Fibroblast of the aortic adventitia (primary cell): Measurements from ENCODE around the gene TMEM62. TPM values are rescaled to one million over a fixed set of nuclear protein-coding genes. Genes with fewer than 3 reads are reported as not detected.
"Not testable (repeated sequence)": the region's sequence is repeated elsewhere in the genome, so short reads cannot be mapped to it uniquely, and the experiment has no call there.

ENCODE experiments used
- DNase-seq: peaks from one replicate; pipeline ENCODE4 v3.0.0-alpha.2; 2010; ENCODE audit warnings: low read depth
- H3K4me3 ChIP-seq: 2 replicates; pipeline ENCODE4 v1.5.1; 2011; ENCODE audit warnings: low read depth, mild to moderate bottlenecking, control low read depth, low read length, moderate library complexity
- total RNA-seq: library from RNA; depleted of rRNA; stranded (reverse); fragments of >200 nt; gene quantifications from 2 replicates; pipeline ENCODE4 v1.2.3, GENCODE V29; 2012; ENCODE audit warnings: low replicate concordance
- TF ChIP-seq, protein P1 (sequence below): IDR thresholded peaks from 2 replicates; pipeline ENCODE4 v1.5.1; 2011; ENCODE audit warnings: mild to moderate bottlenecking, low read length, control low read depth, inconsistent platforms; ENCODE audit not compliant: insufficient read depth

The TMEM62 gene
- total RNA-seq, 1 donor = 18.5 TPM

DNA sequence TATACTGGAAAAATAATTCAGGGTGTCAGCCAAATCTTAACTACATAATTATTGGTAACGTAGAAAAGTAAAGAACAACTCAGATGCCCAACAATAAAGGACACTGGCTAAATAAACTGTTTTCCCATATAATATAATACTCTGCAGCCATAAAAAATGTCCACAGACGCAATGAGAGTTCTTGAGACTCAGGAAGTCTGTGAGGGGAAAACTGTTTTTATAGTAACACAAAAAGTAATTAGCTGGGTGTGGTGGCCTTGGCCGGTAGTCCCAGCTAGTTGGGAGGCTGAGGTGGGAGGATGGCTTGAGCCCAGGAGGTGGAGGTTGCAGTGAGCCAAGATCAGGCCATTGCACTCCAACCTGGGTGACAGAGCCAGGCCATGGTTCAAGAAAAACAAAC is 22.0 kb upstream of the TMEM62 start:
- DNase-seq = no peak
- H3K4me3 ChIP-seq = no peak overlapping the region
- TF ChIP-seq, protein P1, sequence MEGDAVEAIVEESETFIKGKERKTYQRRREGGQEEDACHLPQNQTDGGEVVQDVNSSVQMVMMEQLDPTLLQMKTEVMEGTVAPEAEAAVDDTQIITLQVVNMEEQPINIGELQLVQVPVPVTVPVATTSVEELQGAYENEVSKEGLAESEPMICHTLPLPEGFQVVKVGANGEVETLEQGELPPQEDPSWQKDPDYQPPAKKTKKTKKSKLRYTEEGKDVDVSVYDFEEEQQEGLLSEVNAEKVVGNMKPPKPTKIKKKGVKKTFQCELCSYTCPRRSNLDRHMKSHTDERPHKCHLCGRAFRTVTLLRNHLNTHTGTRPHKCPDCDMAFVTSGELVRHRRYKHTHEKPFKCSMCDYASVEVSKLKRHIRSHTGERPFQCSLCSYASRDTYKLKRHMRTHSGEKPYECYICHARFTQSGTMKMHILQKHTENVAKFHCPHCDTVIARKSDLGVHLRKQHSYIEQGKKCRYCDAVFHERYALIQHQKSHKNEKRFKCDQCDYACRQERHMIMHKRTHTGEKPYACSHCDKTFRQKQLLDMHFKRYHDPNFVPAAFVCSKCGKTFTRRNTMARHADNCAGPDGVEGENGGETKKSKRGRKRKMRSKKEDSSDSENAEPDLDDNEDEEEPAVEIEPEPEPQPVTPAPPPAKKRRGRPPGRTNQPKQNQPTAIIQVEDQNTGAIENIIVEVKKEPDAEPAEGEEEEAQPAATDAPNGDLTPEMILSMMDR = no peak

DNA sequence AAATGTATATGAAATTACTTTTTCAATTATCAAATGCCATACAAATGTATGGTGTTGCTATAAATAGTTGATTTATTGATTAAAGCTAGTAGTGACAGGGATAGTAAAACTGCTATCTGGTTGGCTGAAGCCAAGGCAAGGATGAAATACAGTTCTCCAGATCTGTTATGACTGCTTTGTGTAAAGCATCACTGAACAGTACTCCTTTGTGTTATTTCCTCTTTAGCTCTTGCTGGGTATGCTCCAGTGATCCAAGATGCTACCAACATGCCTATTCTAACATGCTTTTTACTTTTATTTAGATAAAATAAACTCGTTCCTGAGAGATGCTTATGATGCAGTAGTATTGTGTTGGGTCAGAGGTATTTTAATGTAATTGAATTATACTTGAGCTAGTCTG is 15.1 kb upstream of the TMEM62 start:
- no peak overlapping the region for H3K4me3 ChIP-seq
- no peak for DNase-seq
- TF ChIP-seq, protein P1 = no peak

DNA sequence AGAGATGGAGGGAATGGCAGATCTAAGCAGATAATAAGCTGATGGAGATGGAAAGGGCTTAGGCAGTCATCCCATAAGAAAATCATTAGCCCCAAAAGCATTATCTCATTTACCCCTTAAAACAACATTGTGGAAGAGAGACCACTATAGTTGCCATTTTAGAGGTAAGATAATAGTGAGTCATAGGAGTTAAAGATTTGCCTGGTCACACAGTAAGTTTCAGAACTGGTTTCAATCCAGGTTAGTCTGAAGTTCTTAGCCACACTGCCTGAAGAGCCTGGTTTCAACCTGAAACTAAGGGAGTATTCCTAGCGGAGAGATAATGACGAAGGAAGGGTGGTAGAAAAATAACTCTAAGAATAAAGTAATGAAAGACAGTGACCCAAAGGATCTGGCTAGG is 14.6 kb upstream of the TMEM62 start:
- TF ChIP-seq, protein P1 = no peak
- DNase-seq = no peak
- H3K4me3 ChIP-seq = no peak overlapping the region

DNA sequence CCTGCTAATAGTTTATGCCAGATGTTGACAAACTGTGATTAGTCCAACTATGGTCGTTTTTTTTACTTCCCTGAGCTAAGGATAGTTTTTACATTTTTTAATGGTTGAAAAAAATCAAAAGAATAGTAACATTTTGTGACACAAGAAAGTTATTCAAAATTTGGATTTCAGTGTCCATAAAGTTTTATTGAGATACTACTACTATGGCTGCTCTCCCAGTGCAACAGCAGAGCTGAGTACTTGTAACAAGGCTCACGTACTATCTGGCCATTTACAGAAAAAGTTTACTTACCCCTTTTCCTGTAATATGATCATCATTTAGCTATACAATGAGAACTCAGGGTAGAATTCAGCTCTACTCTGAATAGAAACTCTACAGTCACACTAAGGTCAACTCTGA is 11.5 kb upstream of the TMEM62 start:
- no peak for DNase-seq
- TF ChIP-seq, protein P1 = no peak
- H3K4me3 ChIP-seq = no peak overlapping the region

DNA sequence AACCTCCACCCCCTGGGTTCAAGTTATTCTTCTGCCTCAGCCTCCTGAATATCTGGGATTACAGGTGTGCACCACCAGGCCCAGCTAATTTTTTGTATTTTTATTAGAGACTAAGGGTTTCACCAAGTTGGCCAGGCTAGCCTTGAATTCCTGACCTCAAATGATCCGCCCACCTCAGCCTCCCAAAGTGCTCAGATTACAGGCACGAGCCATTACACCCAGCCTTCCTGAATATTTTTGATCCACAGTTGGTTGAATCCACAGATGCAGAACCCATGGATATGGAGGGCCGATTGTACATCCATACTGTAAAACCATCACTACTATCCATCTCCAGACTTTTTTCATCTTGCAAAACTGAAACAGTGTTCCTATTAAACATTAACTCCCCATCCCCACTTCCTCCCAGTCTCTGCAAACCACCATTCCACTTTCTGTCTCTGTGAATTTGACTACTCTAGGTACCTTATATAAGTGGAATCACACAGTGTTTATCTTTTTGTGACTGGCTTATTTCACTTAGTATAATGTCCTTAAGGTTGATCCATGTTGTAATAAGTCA is 8.2 kb upstream of the TMEM62 start:
- H3K4me3 ChIP-seq = no peak overlapping the region
- TF ChIP-seq, protein P1 = no peak
- no peak for DNase-seq

DNA sequence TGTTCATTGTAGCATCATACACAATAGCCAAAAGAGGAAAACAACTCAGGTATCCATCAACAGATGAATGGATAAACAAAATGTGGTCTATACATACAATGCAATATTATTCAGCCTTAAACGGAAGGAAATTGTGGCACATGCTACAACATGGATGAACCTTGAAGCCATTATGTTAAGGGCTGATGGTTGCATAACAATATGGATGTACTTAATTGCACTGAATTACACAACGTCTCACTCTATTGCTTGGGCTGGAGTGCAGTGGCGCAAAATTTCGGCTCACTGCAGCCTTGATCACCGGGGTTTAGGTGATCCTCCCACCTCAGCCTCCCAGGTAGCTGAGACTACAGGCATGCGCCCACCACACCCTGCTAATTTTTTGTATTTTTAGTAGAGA is 7.0 kb upstream of the TMEM62 start:
- no peak for DNase-seq
- TF ChIP-seq, protein P1 = no peak

DNA sequence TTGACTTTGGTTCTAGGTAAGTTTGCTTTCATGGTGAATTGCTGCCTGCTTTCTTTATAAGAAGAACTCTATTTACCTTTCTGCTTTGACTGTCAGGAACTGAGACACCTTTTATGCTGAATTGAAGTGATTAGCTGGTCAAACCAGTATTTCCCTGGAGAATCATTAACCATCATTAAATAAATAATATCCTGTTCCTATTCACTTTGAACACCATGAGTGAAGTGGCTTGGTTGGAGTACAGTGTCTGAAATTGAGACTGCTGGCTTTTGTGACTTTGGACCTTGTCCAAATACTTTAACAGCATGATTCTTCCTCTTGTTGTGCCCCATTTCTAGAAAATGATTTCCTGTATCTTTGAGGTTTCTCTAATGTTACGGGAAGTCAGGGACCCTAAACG is 5.6 kb upstream of the TMEM62 start:
- no peak overlapping the region for H3K4me3 ChIP-seq
- TF ChIP-seq, protein P1 = no peak
- no peak for DNase-seq

More for the DNA sequence above, 7.0 kb upstream of the TMEM62 start:
- no peak overlapping the region for H3K4me3 ChIP-seq

DNA sequence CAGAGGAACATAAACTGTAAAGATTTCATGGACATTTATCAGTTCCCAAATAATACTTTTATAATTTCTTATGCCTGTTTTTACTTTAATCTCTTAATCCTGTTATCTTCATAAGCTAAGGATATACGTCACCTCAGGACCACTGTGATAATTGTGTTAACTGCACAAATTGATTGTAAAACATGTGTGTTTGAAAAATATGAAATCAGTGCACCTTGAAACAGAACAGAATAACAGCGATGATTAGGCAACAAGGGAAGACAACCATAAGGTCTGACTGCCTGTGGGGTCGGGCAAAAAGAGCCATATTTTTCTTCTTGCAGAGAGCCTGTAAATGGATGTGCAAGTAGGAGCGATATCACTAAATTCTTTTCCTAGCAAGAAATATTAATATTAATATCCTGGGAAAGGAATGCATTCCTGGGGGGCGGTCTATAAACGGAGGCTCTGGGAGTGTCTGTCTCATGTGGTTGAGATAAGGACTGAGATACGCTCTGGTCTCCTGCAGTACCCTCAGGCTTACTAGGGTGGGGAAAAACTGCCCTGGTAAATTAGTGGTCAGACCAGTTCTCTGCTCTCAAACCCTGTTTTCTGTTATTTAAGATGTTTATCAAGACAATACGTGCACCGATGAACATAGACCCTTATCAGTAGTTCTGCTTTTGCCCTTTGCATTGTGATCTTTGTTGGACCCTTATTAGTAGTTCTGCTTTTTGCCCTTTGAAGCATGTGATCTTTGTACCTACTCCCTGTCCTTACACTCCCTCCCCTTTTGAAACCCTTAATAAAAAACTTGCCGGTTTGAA is 5.0 kb upstream of the TMEM62 start:
- H3K4me3 ChIP-seq, DNase-seq: not testable (repeated sequence)
